Transverse colon (tissue), 4 donors: ENCODE measurements around the gene PLA2G4D.

ENCODE experiments used
- POLR2A ChIP-seq: fragments of 450-650 bp; IDR thresholded peaks from one replicate; pipeline ENCODE4 v1.6.1; 2016; ENCODE audit warnings: antibody characterized with exemption, mild to moderate bottlenecking, moderate library complexity
- POLR2AphosphoS5 ChIP-seq, 3 donors: sonication (generic); formaldehyde crosslinking; IDR thresholded peaks; one replicate each; pipeline ENCODE4 v1.6.1; 2016; ENCODE audit warnings: antibody characterized with exemption in 3 of 3
- TF ChIP-seq, protein P1 (sequence below), 5 experiments: fragments of 200-600 bp in 3 of 5; fragments of 450-650 bp in 2 of 5; sonication (generic) in 3 of 5; IDR thresholded peaks; 1 replicate in 2 of 5; 2 replicates in 3 of 5; pipeline ENCODE4 v1.5.1; 2016 to 2017; ENCODE audit warnings: antibody characterized with exemption in 5 of 5, inconsistent platforms in 3 of 5, mild to moderate bottlenecking in 2 of 5, moderate library complexity in 1 of 5

GRCh38 chr15:42085236-42085605, 9.1 kb downstream of the PLA2G4D start:
- TF ChIP-seq, protein P1, sequence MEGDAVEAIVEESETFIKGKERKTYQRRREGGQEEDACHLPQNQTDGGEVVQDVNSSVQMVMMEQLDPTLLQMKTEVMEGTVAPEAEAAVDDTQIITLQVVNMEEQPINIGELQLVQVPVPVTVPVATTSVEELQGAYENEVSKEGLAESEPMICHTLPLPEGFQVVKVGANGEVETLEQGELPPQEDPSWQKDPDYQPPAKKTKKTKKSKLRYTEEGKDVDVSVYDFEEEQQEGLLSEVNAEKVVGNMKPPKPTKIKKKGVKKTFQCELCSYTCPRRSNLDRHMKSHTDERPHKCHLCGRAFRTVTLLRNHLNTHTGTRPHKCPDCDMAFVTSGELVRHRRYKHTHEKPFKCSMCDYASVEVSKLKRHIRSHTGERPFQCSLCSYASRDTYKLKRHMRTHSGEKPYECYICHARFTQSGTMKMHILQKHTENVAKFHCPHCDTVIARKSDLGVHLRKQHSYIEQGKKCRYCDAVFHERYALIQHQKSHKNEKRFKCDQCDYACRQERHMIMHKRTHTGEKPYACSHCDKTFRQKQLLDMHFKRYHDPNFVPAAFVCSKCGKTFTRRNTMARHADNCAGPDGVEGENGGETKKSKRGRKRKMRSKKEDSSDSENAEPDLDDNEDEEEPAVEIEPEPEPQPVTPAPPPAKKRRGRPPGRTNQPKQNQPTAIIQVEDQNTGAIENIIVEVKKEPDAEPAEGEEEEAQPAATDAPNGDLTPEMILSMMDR (IDR thresholded peaks at IDR 0.05): no peak
- TF ChIP-seq POLR2AphosphoS5 (IDR thresholded peaks at IDR 0.05) (no peak), POLR2A (no peak)
